Calu3 (cell line): Measurements from ENCODE around the gene IL5. TPM values are rescaled to one million over a fixed set of nuclear protein-coding genes. Genes with fewer than 3 reads are reported as not detected.

Source experiments
- BruUV-seq: library from RNA; stranded (reverse); fragments of 400-500 nt; replicated peaks from 2 replicates; lab custom pipeline; 2021; lab: Mats Ljungman, UMichigan
- CTCF ChIA-PET: fragments of 300-600 bp; sonication (Branson Sonifier 250); formaldehyde crosslinking; loops from one replicate; lab custom pipeline; 2022; ENCODE audit warnings: antibody characterized with exemption; lab: Charles Lee
- DNase-seq: peaks from one replicate; pipeline ENCODE4 v3.0.0; 2022
- H3K27ac Mint-ChIP-seq: one replicate; pipeline ENCODE4 v1.8.0; 2022; ENCODE audit warnings: mixed read lengths; ENCODE audit not compliant: unreplicated experiment
- H3K27me3 Mint-ChIP-seq: one replicate; pipeline ENCODE4 v1.8.0; 2022; ENCODE audit warnings: mixed read lengths; ENCODE audit not compliant: unreplicated experiment
- H3K36me3 Mint-ChIP-seq: one replicate; pipeline ENCODE4 v1.8.0; 2022; ENCODE audit warnings: mild to moderate bottlenecking, moderate library complexity, mixed read lengths; ENCODE audit not compliant: insufficient read depth, unreplicated experiment
- H3K4me1 Mint-ChIP-seq: one replicate; pipeline ENCODE4 v1.8.0; 2022; ENCODE audit warnings: mild to moderate bottlenecking, low read depth, mixed read lengths; ENCODE audit not compliant: unreplicated experiment
- H3K4me3 Mint-ChIP-seq: one replicate; pipeline ENCODE4 v1.8.0; 2022; ENCODE audit warnings: mild to moderate bottlenecking, low read depth, moderate library complexity, mixed read lengths; ENCODE audit not compliant: unreplicated experiment
- H3K9me3 Mint-ChIP-seq: one replicate; pipeline ENCODE4 v1.8.0; 2022; ENCODE audit warnings: low read depth, mixed read lengths; ENCODE audit not compliant: unreplicated experiment
- CTCF ChIP-seq: fragments of 200-600 bp; IDR thresholded peaks from one replicate; pipeline ENCODE4 v1.8.0; 2022; ENCODE audit warnings: antibody characterized with exemption; ENCODE audit not compliant: unreplicated experiment
- intact Hi-C: fragments of 100-400 bp; cut with micrococcal nuclease; formaldehyde crosslinking; loops from one replicate; pipeline ENCODE4 v1.10.0; 2022; ENCODE audit not compliant: unreplicated experiment
- total RNA-seq: library from RNA; stranded (reverse); gene quantifications from 2 replicates; pipeline ENCODE4 v1.2.3, GENCODE V29; 2022

The IL5 gene
- total RNA-seq, 1 experiment from 2014 or later, result not detected

- Mint-ChIP-seq H3K4me1 (peaks cover 74% of the 10 kb centered on the region), H3K36me3 (peaks cover 42% of the 10 kb centered on the region), H3K4me3 (peak overlapping the region; percentile 86), H3K27ac (peak overlapping the region; percentile 11), H3K9me3 (no peaks in the 10 kb centered on the region), H3K27me3 (no peaks in the 10 kb centered on the region)
- BruUV-seq, result TSS peak; percentile 74
- CTCF ChIA-PET, result interaction anchor here (0.5 to 8.0 kb wide), 16 partner anchors 9 to 1858 kb away, joined by 3 to 83 read pairs (median 4); no protein-coding TSS in a partner anchor
- peak; percentile 95 for DNase-seq
- no peak for TF ChIP-seq CTCF
- intact Hi-C loops, result loop anchor here (2.0 to 10.0 kb wide), 2 partner anchors 82 to 202 kb away; partner anchors contain the start of gene SLC22A4
Observed at GRCh38 chr5:132496631-132497487, 46.5 kb downstream of the IL5 start.

GRCh38 chr5:132496191-132496630 is 47.1 kb downstream of the IL5 start:
- Mint-ChIP-seq H3K36me3 (peaks cover 42% of the 10 kb centered on the region), H3K27ac (peak overlapping the region; percentile 11), H3K27me3 (no peaks in the 10 kb centered on the region), H3K9me3 (no peaks in the 10 kb centered on the region), H3K4me1 (peaks cover 70% of the 10 kb centered on the region), H3K4me3 (peak overlapping the region; percentile 86)
- BruUV-seq, result no TSS peak
- no peak for TF ChIP-seq CTCF
- peak; percentile 99 for DNase-seq
- CTCF ChIA-PET, result interaction anchor here (0.6 to 8.0 kb wide), 11 partner anchors 13 to 387 kb away, joined by 3 to 83 read pairs (median 3); no protein-coding TSS in a partner anchor
- intact Hi-C loops, result loop anchor here (2.0 to 10.0 kb wide), 2 partner anchors 81 to 201 kb away; partner anchors contain the start of gene SLC22A4

- peak; percentile 79 for DNase-seq
- peak overlapping the region; percentile 86 for H3K4me3 Mint-ChIP-seq
- H3K36me3 Mint-ChIP-seq, result peaks cover 46% of the 10 kb centered on the region
- H3K27ac Mint-ChIP-seq, result peak overlapping the region; percentile 32
- H3K27me3 Mint-ChIP-seq, result no peaks in the 10 kb centered on the region
- BruUV-seq, result no TSS peak
- intact Hi-C loops, result loop anchor here (2.0 to 10.0 kb wide), 2 partner anchors 81 to 201 kb away; partner anchors contain the start of gene SLC22A4
- no peaks in the 10 kb centered on the region for H3K9me3 Mint-ChIP-seq
- no peak for TF ChIP-seq CTCF
- peaks cover 66% of the 10 kb centered on the region for H3K4me1 Mint-ChIP-seq
- CTCF ChIA-PET, result interaction anchor here (0.6 to 8.0 kb wide), 9 partner anchors 13 to 388 kb away, joined by 3 to 83 read pairs (median 4); no protein-coding TSS in a partner anchor
Observed at GRCh38 chr5:132495667-132496190, 47.6 kb downstream of the IL5 start.

- intact Hi-C loops, result loop anchor here (10.0 kb wide), 1 partner anchor 199 kb away; the partner anchor contains the start of gene SLC22A4
- H3K4me3 Mint-ChIP-seq, result no peak overlapping the region
- H3K9me3 Mint-ChIP-seq, result no peaks in the 10 kb centered on the region
- no TSS peak for BruUV-seq
- CTCF ChIA-PET, result no interaction called here
- no peak for TF ChIP-seq CTCF
- H3K4me1 Mint-ChIP-seq, result peaks cover 52% of the 10 kb centered on the region
- H3K27ac Mint-ChIP-seq, result no peak overlapping the region
- DNase-seq, result no peak
- peaks cover 60% of the 10 kb centered on the region for H3K36me3 Mint-ChIP-seq
- H3K27me3 Mint-ChIP-seq, result no peaks in the 10 kb centered on the region
Observed at GRCh38 chr5:132493821-132494220, 49.5 kb downstream of the IL5 start.
